Karpas-422 (cell line): ENCODE data around the gene GMNC. TPM values are rescaled to one million over a fixed set of nuclear protein-coding genes. Genes with fewer than 3 reads are reported as not detected.

Experiments
- DNase-seq: peaks from one replicate; pipeline ENCODE4 v3.0.0-alpha.2; 2015
- H2AFZ ChIP-seq: fragments of 200-600 bp; sonication (generic); 2 replicates; pipeline ENCODE4 v1.6.1; 2014; ENCODE audit warnings: antibody characterized with exemption, low read length, mixed read lengths
- H3K27ac ChIP-seq: fragments of 200-600 bp; sonication (generic); 2 replicates; pipeline ENCODE4 v1.5.1; 2014; ENCODE audit warnings: mild to moderate bottlenecking, low read length, moderate library complexity
- H3K27me3 ChIP-seq: fragments of 200-600 bp; sonication (generic); 2 replicates; pipeline ENCODE4 v1.6.1; 2014; ENCODE audit warnings: low read length, mixed read lengths
- H3K36me3 ChIP-seq: fragments of 200-600 bp; sonication (generic); 2 replicates; pipeline ENCODE4 v1.6.1; 2014; ENCODE audit warnings: low read length, mixed read lengths; ENCODE audit not compliant: insufficient read depth
- H3K4me1 ChIP-seq: fragments of 200-600 bp; sonication (generic); 2 replicates; pipeline ENCODE4 v1.6.1; 2014; ENCODE audit warnings: mild to moderate bottlenecking, low read length, mixed read lengths
- H3K4me2 ChIP-seq: fragments of 200-600 bp; sonication (generic); 2 replicates; pipeline ENCODE4 v1.6.1; 2014; ENCODE audit warnings: low read length, low read depth, mild to moderate bottlenecking; ENCODE audit not compliant: poor library complexity, severe bottlenecking
- H3K4me3 ChIP-seq: fragments of 200-600 bp; sonication (generic); 2 replicates; pipeline ENCODE4 v1.5.1; 2014; ENCODE audit warnings: mild to moderate bottlenecking, antibody characterized with exemption, low read length, mixed read lengths
- H3K79me2 ChIP-seq: fragments of 200-600 bp; sonication (generic); 2 replicates; pipeline ENCODE4 v1.6.1; 2014; ENCODE audit warnings: mild to moderate bottlenecking, low read length, mixed read lengths
- H3K9ac ChIP-seq: fragments of 200-600 bp; sonication (generic); 2 replicates; pipeline ENCODE4 v1.6.0; 2014; ENCODE audit warnings: low read length
- H3K9me2 ChIP-seq: fragments of 200-600 bp; sonication (generic), shearing (Covaris generic); replicated peaks from 2 replicates; pipeline ENCODE4 v1.6.0; 2014; ENCODE audit warnings: mild to moderate bottlenecking, low read length, moderate library complexity; ENCODE audit not compliant: insufficient read depth
- H3K9me3 ChIP-seq: fragments of 300-700, 200-600 bp; sonication (generic); 2 replicates; pipeline ENCODE4 v1.6.1; 2014; ENCODE audit warnings: low read length, mixed read lengths
- H4K20me1 ChIP-seq: fragments of 200-600 bp; sonication (generic); 2 replicates; pipeline ENCODE4 v1.6.1; 2014; ENCODE audit warnings: mild to moderate bottlenecking, antibody characterized with exemption, low read length, low read depth; ENCODE audit not compliant: insufficient read depth
- total RNA-seq: library from RNA; depleted of rRNA; stranded (reverse); fragments of >200 nt; shearing (Covaris generic); gene quantifications from 2 replicates; pipeline ENCODE4 v1.2.3, GENCODE V29; 2014; ENCODE audit warnings: low replicate concordance

GMNC gene
- total RNA-seq, 1 experiment from 2014 or later, result not detected

DNA sequence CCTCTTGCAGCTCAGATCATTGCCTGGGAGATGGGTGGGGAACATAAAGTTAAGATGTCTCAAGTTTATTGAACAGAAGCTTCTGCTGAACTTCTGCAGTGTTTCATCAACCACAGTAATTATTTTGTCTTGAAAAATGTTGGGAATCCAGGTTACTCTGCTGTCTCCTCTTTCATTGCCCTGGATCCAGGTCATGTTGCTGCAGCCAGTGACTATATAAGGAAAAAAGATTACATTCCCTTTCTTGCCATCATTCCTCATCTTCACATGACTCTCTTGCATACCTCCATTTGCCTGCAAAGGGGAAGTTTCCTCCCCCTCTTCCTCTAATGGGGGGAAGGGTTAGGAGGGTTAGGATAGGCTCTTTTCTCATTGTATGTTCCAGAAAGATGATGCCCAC lies 15.1 kb downstream of the GMNC start:
- H3K36me3 ChIP-seq, result no peaks in the 10 kb centered on the region
- no peaks in the 10 kb centered on the region for H3K79me2 ChIP-seq
- H3K4me2 ChIP-seq, result no peak overlapping the region
- H2AFZ ChIP-seq, result no peak overlapping the region
- no peak overlapping the region for H3K9ac ChIP-seq
- no peaks in the 10 kb centered on the region for H3K4me1 ChIP-seq
- no peak for DNase-seq
- no peak overlapping the region for H3K4me3 ChIP-seq
- peaks cover 25% of the 10 kb centered on the region for H3K9me3 ChIP-seq
- no peaks in the 10 kb centered on the region for H4K20me1 ChIP-seq
- no peaks in the 10 kb centered on the region for H3K9me2 ChIP-seq
- H3K27me3 ChIP-seq, result no peaks in the 10 kb centered on the region
- no peak overlapping the region for H3K27ac ChIP-seq

DNA sequence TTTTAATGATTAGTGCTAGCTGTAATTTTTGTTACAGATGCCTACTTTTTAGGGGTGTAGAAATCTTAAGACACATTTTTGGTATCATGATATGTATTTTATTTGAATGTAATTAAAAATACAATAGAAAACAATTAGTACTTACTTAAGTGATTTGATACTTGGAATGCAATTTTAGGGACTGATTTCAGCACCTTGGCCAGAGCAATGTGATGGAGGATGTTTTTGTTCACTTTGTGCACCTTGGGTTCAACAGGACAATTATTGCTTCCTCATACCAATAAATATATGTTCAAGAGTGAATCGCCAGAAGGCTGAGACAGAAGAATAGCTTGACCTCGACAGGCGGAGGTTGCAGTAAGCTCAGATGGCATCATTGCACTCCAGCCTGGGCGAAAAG lies 22.3 kb downstream of the GMNC start:
- Histone ChIP-seq H3K9ac (no peak overlapping the region), H3K36me3 (no peaks in the 10 kb centered on the region), H3K4me2 (no peak overlapping the region), H3K27ac (no peak overlapping the region), H3K27me3 (no peaks in the 10 kb centered on the region), H3K79me2 (no peaks in the 10 kb centered on the region), H2AFZ (no peak overlapping the region), H4K20me1 (no peaks in the 10 kb centered on the region), H3K4me3 (no peak overlapping the region), H3K4me1 (no peaks in the 10 kb centered on the region), H3K9me2 (no peaks in the 10 kb centered on the region), H3K9me3 (peaks cover 44% of the 10 kb centered on the region)
- no peak for DNase-seq

- H3K27ac ChIP-seq, result no peak overlapping the region
Measured at GRCh38 chr3:190831225-190831624, 31.3 kb downstream of the GMNC start.

DNA sequence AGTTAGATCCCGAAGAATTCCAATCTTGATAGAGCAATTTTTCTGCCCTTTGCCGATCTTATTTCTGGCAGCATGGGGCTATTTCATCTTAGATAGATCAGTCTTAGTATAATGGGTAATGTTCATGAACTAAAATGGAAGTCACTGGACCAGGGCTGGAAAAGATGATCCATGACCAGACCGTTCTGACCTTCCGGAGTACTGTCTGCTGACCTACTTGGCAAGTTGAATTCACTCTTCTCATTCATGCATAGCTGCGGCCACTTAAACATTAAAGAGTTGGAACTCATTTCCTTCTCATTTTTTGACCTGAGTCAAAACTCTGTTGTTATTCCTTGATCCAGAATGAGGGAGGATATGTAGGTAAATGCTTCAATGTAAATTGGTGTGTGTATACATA lies 32.5 kb downstream of the GMNC start:
- H3K4me3 ChIP-seq, result no peak overlapping the region

More at GRCh38 chr3:190831225-190831624, 31.3 kb downstream of the GMNC start:
- H2AFZ ChIP-seq, result no peak overlapping the region
- no peak overlapping the region for H3K4me3 ChIP-seq
- DNase-seq, result no peak
- no peaks in the 10 kb centered on the region for H3K9me2 ChIP-seq
- H3K9ac ChIP-seq, result no peak overlapping the region
- H3K27me3 ChIP-seq, result no peaks in the 10 kb centered on the region
- no peaks in the 10 kb centered on the region for H3K79me2 ChIP-seq
- no peaks in the 10 kb centered on the region for H4K20me1 ChIP-seq
- H3K4me2 ChIP-seq, result no peak overlapping the region
- peaks cover 19% of the 10 kb centered on the region for H3K9me3 ChIP-seq
- H3K4me1 ChIP-seq, result no peaks in the 10 kb centered on the region
- H3K36me3 ChIP-seq, result no peaks in the 10 kb centered on the region

DNA sequence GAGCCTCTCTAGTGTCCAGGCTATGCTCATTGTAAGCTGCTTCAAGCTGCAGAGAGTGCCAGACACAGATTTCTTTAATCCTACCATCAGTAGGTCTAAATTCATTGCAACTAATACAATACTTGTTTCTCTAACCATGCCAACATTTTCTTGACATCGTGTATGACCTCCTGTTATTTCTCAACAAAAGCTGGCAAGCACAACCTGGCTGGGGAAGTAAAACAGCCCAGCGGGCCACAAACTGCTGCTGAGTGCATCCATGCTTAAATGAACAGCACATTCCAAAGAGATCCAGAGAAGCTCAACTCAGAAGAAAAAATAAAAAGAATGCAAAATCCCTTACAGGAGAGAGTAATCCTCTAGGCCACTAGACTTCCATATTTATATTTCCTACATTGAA lies 36.5 kb downstream of the GMNC start:
- Histone ChIP-seq H3K27me3 (no peaks in the 10 kb centered on the region), H3K9ac (no peak overlapping the region), H4K20me1 (no peaks in the 10 kb centered on the region), H3K36me3 (no peaks in the 10 kb centered on the region), H3K4me1 (no peaks in the 10 kb centered on the region), H3K9me3 (peaks cover 10% of the 10 kb centered on the region; the same call in 1 of the 2 replicates), H3K9me2 (no peaks in the 10 kb centered on the region), H3K4me3 (no peak overlapping the region), H2AFZ (no peak overlapping the region), H3K79me2 (no peaks in the 10 kb centered on the region), H3K27ac (no peak overlapping the region), H3K4me2 (no peak overlapping the region)
- no peak for DNase-seq

More for the DNA sequence above, 32.5 kb downstream of the GMNC start:
- Histone ChIP-seq H3K27ac (no peak overlapping the region), H3K9ac (no peak overlapping the region), H3K4me1 (no peaks in the 10 kb centered on the region), H4K20me1 (no peaks in the 10 kb centered on the region), H2AFZ (no peak overlapping the region), H3K9me3 (peaks cover 14% of the 10 kb centered on the region), H3K36me3 (no peaks in the 10 kb centered on the region), H3K79me2 (no peaks in the 10 kb centered on the region), H3K27me3 (no peaks in the 10 kb centered on the region), H3K4me2 (no peak overlapping the region), H3K9me2 (no peaks in the 10 kb centered on the region)
- no peak for DNase-seq

GRCh38 chr3:190825386-190826016 lies 37.0 kb downstream of the GMNC start:
- Histone ChIP-seq H4K20me1 (no peaks in the 10 kb centered on the region), H3K79me2 (no peaks in the 10 kb centered on the region), H3K4me2 (no peak overlapping the region), H3K4me1 (no peaks in the 10 kb centered on the region), H3K27ac (no peak overlapping the region), H3K9me2 (no peaks in the 10 kb centered on the region), H3K36me3 (no peaks in the 10 kb centered on the region), H3K9ac (no peak overlapping the region), H3K4me3 (no peak overlapping the region), H2AFZ (no peak overlapping the region), H3K27me3 (no peaks in the 10 kb centered on the region), H3K9me3 (peaks cover 13% of the 10 kb centered on the region)
- DNase-seq, result no peak

DNA sequence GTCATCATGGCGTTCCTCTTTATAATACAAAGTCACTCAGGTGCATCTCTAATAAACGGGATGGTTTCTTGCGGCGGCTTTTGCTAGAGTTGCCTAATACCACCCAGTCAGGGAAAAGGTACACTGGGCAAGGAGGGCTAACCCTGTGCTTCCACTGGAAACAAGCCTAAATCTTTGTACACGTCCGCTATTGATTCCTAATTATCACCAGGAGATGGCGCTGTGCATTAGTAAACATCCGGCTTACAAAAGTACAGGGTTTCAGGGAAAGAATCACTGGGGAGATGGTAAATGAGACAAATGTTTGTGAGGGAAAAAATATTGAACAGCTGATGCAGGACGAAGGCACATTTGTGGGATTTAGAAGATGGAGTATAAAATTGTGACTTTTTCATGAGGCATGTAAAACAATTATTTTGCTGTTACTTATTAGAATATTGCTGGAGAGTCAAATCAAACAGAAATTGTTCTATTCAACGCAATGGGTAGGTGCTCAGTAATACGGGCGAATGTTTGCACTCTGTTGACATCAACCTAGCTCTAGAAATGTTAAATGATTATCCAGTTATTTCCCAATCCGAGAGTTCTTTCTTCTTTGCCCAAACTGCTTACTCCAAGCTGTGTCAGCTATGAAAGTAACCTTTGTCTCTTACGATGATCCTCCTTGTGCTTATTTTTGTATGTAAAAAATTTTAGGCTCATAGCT lies 50.6 kb downstream of the GMNC start:
- Histone ChIP-seq H3K79me2 (no peaks in the 10 kb centered on the region), H3K36me3 (no peaks in the 10 kb centered on the region), H2AFZ (no peak overlapping the region), H3K9me2 (no peaks in the 10 kb centered on the region), H3K27ac (no peak overlapping the region), H3K9ac (no peak overlapping the region), H3K4me1 (no peaks in the 10 kb centered on the region), H4K20me1 (no peaks in the 10 kb centered on the region), H3K4me3 (no peak overlapping the region), H3K9me3 (no peaks in the 10 kb centered on the region), H3K27me3 (no peaks in the 10 kb centered on the region), H3K4me2 (no peak overlapping the region)
- DNase-seq, result peak; percentile 84

- H4K20me1 ChIP-seq, result no peaks in the 10 kb centered on the region
- H3K36me3 ChIP-seq, result no peaks in the 10 kb centered on the region
- H3K4me2 ChIP-seq, result no peak overlapping the region
- no peaks in the 10 kb centered on the region for H3K27me3 ChIP-seq
- H3K4me3 ChIP-seq, result no peak overlapping the region
- H3K9me2 ChIP-seq, result no peaks in the 10 kb centered on the region
- no peaks in the 10 kb centered on the region for H3K9me3 ChIP-seq
- DNase-seq, result no peak
- H2AFZ ChIP-seq, result no peak overlapping the region
- H3K9ac ChIP-seq, result no peak overlapping the region
- H3K4me1 ChIP-seq, result no peaks in the 10 kb centered on the region
- H3K27ac ChIP-seq, result no peak overlapping the region
- H3K79me2 ChIP-seq, result no peaks in the 10 kb centered on the region
Measured at GRCh38 chr3:190810957-190811356, 51.5 kb downstream of the GMNC start.
